GM15510 (cell line): ENCODE results near the gene CHEK2.

Source experiments
- POLR2A ChIP-seq: IDR thresholded peaks from 3 replicates; pipeline ENCODE4 v1.6.1; 2011; ENCODE audit warnings: borderline replicate concordance; ENCODE audit not compliant: insufficient read length; ENCODE audit errors: extremely low read depth

The CHEK2 gene

DNA sequence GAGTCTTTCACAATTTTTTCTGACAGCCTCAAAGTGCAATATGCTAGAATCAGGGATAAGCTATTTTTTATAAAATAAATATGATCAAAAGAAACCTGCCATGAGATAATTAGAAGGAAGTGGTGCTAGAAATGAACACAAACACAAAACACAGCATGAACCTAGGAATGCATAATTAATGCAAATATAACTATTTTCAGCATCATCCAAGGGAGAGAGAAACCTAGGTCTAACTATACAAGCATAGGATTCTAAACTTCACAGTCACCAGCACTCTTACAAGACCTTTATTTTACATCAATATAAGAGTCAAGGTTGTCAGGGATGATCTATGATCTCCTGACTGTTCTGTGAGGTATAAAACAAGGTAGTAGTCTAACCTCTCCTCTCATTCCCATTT lies 91.2 kb downstream of the CHEK2 start:
- TF ChIP-seq POLR2A, result no peak

DNA sequence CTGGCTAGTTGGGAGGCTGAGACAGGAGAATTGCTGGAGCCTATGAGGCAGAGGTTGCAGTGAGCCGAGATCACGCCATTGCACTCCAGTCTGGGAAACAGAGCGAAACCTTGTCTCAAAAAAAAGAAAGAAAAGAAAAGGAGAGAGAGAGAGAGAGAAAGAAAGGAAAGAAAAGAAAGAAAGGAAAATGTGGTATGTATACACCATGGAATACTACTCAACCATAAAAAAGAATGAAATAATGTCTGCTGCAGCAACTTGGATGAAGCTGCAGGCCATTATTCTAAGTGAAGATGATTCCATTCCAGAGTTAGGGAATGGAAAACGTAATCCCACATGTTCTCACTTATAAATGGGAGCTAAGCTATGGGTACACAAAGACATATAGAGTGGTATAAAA lies 92.8 kb downstream of the CHEK2 start:
- TF ChIP-seq POLR2A, result no peak

DNA sequence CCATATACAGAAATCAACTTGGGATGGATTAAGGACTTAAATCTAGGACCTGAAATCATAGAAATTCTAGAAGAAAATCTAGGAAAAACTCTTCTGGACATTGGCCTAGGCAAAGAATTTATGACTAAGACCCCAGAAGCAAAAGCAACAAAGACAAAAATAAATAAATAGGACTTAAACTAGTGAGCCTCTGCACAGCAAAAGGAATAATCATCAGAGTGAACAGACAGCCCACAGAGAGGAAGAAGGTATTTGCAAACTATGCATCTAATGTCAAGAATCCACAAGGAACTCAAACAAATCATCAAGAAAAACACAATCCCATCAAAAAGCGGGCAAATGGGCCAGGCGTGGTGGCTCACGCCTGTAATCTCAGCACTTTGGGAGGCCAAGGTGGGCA lies 94.4 kb downstream of the CHEK2 start:
- no peak for TF ChIP-seq POLR2A

DNA sequence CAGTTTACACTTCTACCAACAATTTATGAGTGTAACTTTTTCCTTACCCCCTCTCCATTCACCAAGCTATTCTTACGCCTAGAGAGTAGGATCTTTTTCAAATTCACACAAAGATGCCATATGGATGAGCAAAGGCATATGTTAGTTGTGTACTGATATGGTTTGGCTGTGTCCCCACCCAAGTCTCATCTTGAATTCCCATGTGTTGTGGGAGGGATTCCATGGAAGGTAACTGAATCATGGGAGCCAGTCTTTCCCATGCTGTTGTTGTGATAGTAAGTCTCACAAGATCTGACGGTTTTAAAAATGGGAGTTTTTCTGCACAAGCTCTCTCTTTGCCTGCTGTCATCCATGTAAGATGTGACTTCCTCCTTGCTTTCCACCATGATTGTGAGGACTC lies 102.3 kb downstream of the CHEK2 start:
- TF ChIP-seq POLR2A, result no peak
